GM18867 (cell line): Measurements from ENCODE around the gene GLT6D1.
"Not testable (repeated sequence)": the region's sequence is repeated elsewhere in the genome, so short reads cannot be mapped to it uniquely, and the experiment has no call there.

Source experiments
- ATAC-seq: cut with Tn5 transposase; IDR thresholded peaks from one replicate; pipeline ENCODE4 v1.9.1; 2021; ENCODE audit warnings: mild to moderate bottlenecking, moderate library complexity; ENCODE audit not compliant: unreplicated experiment

GLT6D1 gene

GRCh38 chr9:135665795-135666189, 26.5 kb upstream of the GLT6D1 start:
- no peak for ATAC-seq

DNA sequence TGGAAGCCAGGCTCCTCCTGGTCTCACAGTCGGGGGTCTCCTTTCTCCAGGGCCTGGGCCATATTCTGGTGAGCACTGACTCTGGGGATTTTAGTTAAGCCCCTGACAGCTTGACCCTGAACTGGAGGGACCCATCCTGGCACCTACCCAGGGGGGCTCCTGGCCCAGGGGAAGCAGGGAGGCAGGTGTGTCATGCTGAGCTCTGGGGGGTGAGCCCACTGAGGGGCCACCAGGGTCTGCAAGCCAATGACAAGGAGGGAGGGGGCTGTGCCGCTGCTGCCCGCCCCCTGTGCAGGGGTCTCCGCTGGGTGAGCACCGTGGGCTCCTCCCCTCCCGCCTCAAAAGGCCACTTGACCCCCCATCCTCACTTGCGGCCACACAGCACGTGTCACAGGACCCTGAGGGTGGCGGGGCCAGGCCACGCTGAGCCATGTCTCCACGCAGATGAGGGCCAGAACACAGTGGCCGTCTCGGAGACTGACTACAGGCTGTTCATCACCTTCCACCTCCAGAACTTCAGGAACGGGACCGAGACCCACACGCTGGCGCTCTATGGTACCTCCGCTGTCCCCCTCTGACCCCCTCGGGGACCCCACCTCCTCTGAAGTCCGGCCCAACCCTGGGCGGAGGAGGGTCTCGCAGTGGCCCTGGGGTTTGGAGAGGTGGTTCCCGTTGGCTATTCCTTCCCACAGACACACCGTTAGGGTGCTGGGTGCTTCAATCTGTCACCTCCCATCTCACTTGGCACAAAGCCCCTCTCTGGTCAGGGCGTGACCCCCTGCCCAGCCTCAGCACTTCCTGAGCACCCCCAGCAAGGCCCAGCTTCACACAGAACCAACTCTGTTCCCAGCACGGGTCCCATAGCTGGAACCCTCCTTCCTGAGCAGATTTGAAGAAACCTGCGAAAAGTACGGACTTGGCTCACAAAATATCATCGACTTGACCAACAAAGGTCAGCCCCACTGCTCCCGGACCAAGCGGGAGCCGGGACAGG, 25.8 kb upstream of the GLT6D1 start:
- no peak for ATAC-seq

DNA sequence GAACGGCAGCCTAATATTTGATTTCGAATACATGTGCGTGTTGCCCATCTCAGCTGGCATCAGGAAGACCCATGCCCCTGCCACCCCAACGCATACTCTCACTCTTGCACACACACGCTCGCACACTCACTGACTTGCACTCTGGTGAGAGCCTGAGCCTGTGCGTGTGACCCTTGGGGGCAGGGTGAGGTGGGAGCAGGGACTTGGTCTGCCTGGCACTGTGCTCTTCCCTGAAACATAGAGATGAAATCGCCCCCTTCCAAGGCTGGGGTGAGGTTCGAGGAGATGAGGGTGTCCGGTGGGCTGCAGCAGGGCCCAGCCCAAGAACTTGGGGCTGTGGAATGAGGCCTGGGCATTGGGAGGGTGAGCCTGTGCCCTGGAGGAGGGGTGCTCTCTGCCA, 24.9 kb upstream of the GLT6D1 start:
- ATAC-seq = no peak

DNA sequence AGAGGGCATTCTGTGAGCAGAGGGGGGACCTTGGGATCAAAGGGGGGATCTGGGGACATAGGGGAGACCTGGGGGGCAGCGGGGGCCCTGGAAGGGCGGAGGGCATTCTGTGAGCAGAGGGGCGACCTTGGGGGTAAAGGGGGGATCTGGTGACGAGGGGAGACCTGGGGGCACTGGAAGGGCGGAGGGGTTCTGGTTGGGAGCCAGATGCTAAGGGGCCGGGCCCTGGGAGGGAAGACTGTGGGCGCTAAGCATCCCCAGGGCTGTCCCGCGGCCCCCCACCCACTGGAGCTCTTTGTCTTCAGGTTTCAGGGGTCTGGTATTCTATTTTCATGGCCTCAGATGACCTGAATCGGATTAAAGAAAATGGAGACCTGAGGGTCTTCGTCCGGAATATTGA, 24.5 kb upstream of the GLT6D1 start:
- no peak for ATAC-seq

DNA sequence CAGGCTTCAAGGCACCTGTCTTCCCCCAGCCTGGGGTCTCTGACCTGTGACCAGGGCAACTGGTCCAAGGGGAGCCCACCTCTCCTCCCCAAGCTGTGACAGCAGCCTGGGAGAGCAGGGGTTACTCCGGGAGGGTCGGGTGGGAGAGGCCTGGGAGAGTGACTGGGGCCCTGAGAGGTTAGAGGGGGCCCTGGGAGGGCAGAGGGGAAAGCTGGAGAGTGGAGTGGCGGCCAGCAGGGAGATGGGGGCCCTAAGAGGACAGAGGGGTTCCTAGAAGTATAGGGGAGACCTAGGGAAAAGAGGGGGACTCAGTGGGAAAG, 24.1 kb upstream of the GLT6D1 start:
- no peak for ATAC-seq

- ATAC-seq = no peak
These were observed 23.6 kb upstream of the GLT6D1 start, which contains the start of gene LCN9 for GRCh38 chr9:135662758-135663450. Gene LCN9, plus strand, starts transcription at chr9:135663309. Its CDS starts 13 bp downstream, at chr9:135663322.

DNA sequence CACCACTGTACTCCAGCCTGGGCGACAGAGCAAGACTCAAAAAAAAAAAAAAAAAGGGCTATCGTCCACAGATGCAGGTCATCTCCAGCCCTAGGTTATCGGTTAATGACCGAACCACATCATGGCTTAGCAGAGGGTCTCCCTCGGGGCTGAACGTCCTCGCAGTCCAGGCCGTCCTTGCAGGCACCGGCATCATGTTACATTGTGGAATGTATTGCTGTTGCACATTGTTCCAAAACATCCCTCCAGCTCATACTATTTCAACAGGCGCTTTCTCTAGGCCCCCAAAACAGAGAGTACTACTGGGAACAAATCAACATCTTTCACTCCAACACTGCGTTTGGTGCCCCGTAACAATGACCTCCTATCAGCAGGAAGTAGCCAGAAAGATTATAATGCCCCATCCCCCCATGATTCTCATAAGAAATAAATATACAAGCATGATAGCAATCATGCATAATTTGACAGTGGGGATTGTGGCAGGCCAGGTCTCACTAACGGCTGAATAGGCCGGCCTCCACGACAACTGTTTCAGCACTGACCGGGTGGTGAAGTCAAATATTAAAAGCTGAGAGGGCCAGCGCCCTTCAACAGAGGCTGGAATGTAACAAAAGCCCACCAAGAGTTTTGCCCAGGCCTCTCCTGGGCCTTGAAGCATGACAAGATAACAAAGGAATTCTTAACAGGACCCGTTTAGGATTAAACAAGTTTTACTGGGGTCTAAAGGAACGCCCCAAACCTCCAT, 22.6 kb upstream of the GLT6D1 start:
- ATAC-seq = no peak

DNA sequence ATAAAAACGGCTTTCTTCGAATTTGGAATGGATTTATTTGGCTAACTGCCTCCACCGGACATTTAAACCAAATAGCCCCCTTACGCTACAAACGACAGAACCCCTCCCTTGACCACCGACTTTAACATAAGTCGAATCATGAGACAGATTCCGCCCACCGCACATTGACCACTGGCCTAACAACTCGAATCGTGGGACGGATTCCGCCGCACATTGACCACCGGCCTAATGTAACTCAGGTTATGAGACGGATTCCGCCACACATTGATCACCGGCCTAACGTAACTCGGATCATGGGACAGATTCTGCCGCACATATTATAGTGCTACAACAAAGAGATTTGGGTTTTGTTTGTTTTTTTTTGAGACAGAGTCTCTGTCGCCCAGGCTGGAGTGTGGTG, 21.1 kb upstream of the GLT6D1 start:
- no peak for ATAC-seq

- ATAC-seq = no peak
These were observed 19.9 kb upstream of the GLT6D1 start for GRCh38 chr9:135659252-135659651.

DNA sequence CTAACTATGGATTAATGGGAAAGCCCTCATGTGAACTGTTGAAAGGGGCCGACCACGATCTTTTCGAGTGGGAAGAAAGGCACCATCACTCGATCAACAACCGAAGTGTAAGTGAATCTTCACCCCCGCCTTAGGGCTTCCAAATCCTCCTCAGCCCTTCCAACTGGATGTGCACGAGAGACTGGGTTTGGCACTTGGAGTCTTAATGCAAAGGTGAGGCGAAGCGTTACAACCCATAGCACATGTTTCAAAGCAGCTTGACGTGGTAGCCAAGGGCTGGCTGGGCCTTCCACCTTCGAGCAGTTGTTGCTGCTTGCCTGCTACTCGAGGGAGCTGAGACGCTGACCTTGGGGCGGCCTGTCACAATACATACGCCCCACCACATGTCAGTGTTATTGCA, 18.1 kb upstream of the GLT6D1 start:
- no peak for ATAC-seq

DNA sequence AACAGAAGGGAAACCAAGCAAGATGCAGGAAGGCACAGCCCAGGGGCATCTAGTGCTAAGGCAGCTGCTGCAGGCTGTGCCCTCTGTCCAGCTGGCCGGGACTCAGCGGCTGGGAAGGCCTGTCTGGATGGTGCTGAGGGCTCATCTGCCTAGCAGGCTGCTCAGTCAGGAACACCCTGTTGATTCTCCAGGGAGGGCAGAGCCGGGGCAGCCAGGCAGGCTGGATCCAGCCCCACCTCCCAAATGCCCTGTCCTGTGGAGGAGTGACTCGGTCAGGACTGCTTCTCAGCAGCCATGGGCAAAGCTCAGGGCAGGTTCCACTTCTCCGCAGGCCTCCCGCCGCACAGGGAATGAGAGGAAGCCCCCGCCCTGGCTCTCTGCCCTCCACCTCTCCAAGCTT, 16.0 kb upstream of the GLT6D1 start:
- no peak for ATAC-seq

GRCh38 chr9:135650408-135650807, 11.1 kb upstream of the GLT6D1 start:
- no peak for ATAC-seq

GRCh38 chr9:135649508-135649907, 10.2 kb upstream of the GLT6D1 start:
- ATAC-seq = no peak

- ATAC-seq = no peak
These were observed 9.4 kb upstream of the GLT6D1 start for GRCh38 chr9:135648494-135649410.

DNA sequence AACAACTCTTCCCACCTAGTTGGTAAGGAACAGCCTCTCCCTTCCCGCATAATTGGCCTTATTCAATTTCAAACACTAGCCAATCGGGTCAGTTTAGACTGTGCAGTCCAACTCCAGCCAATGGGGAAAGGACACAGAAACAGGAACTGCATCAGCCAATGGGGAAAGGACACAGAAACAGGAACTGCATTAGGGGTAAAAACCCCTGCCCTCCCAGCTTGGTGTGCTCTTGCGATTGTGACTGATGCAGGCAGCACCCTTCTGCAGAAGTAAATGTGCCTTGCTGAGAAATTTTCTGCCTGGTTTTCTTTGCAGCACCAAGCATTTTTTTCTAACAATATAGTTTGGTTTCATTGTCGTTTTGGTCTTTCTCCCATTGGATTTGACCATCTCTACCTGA, 8.5 kb upstream of the GLT6D1 start:
- ATAC-seq = no peak

DNA sequence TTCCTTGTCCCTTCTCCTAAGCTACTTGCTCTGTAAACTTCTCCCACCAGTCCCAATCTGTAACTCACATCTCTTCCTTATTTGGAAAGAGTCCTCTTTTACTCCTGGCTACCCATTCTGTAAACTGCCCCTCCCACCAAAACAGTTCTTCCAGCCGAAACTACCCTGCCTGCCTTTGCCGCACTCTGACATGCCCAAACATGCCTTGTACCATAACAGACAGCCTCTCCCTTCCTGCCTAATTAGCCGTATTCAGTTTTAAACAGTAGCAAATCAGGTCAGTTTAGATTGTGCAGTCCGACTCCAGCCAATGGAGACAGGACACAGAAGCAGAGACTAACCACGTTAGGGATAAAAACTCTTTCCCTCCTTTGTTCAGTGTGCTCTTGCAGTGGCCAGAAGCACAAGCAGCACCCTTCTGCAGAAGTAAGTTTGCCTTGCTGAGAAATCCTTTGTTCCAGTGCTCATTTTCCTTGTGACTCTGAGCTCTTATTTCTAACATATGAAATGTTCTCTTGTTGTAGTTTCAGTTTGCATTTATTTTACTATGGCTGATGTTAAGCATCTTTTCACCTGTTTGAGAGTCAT, 5.4 kb upstream of the GLT6D1 start:
- no peak for ATAC-seq

GRCh38 chr9:135641745-135642144, 2.4 kb upstream of the GLT6D1 start:
- no peak for ATAC-seq

DNA sequence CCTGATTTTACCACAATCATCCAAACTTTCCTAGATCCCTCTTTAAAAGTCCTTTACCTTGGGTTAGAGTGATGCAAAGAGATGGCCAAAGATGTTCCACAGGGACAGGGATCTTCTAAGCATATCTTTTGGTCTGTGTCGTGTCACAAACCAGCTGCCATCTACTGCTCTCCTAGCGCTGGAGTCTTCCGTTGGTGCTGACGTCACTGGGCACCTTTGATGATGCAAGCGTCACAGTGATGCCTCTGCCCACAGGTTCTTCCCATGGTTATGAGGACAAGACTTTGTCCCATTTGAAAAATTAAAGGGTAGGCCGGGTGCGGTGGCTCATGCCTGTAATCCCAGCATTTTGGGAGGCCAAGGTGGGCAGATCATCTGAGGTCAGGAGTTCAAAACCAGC, 1.7 kb upstream of the GLT6D1 start:
- ATAC-seq = no peak

GRCh38 chr9:135636930-135637530, 2.3 kb downstream of the GLT6D1 start:
- not testable (repeated sequence) for ATAC-seq

DNA sequence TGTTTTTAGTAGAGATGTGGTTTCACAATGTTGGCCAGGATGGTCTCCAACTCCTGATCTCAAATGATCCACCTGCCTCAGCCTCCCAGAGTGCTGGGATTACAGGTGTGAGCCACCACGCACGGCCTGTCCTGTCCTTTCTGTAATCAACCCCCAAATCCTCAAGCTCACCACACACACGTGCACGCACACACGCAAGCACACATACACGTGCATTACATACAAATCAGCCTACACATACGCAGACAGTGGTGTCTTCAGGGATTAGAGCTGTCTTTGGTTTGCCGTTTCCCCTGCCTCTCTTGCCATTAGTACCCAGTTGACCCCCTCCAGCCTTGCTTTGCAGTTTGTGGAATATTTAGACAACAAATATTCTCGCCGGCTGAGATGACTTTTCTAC, 6.5 kb downstream of the GLT6D1 start:
- no peak for ATAC-seq
